Naive B cell (primary cell): Measurements from ENCODE around the gene RCOR2. TPM values are rescaled to one million over a fixed set of nuclear protein-coding genes. Genes with fewer than 3 reads are reported as not detected.
"Not testable (repeated sequence)": the region's sequence is repeated elsewhere in the genome, so short reads cannot be mapped to it uniquely, and the experiment has no call there.

Experiments used
- ATAC-seq, 2 donors: fragments of 150-1000 bp; cut with Tn5 transposase; 2 replicates each; pipeline ENCODE4 v1.10.0; 2021; ENCODE audit warnings: low read depth in 2 of 2, mild to moderate bottlenecking in 2 of 2, moderate library complexity in 2 of 2
- DNase-seq: peaks from one replicate; pipeline ENCODE4 v3.0.0; 2022
- H3K27ac Mint-ChIP-seq, 6 donors: one replicate each; pipeline ENCODE4 v1.8.0; 2020 to 2022; ENCODE audit warnings: mild to moderate bottlenecking in 6 of 6, mixed read lengths in 6 of 6, moderate library complexity in 5 of 6, inconsistent platforms in 2 of 6
- H3K27me3 Mint-ChIP-seq, 3 donors: one replicate each; pipeline ENCODE4 v1.8.0; 2021 to 2022; ENCODE audit warnings: mixed read lengths in 3 of 3, mild to moderate bottlenecking in 1 of 3
- H3K36me3 Mint-ChIP-seq, 2 donors: one replicate each; pipeline ENCODE4 v1.8.0; 2020 to 2022; ENCODE audit warnings: mixed read lengths in 2 of 2, inconsistent platforms in 1 of 2, mild to moderate bottlenecking in 1 of 2
- H3K4me1 Mint-ChIP-seq, 3 donors: one replicate each; pipeline ENCODE4 v1.8.0; 2020 to 2022; ENCODE audit warnings: mixed read lengths in 3 of 3, inconsistent platforms in 1 of 3, mild to moderate bottlenecking in 1 of 3, moderate library complexity in 1 of 3
- H3K4me3 Mint-ChIP-seq, 8 donors: one replicate each; pipeline ENCODE4 v1.8.0; 2020 to 2022; ENCODE audit warnings: mild to moderate bottlenecking in 8 of 8, mixed read lengths in 8 of 8, moderate library complexity in 8 of 8, inconsistent platforms in 2 of 8
- H3K9me3 Mint-ChIP-seq, 7 donors: one replicate each; pipeline ENCODE4 v1.8.0; 2020 to 2022; ENCODE audit warnings: mixed read lengths in 7 of 7, mild to moderate bottlenecking in 5 of 7, inconsistent platforms in 2 of 7, moderate library complexity in 1 of 7
- polyA plus RNA-seq, 6 donors: library from polyadenylated mRNA; unstranded; fragments of 300-500 nt; fragmentation: Illumina TruSeq; gene quantifications; one replicate each; pipeline ENCODE4 v1.2.3, GENCODE V29; 2021; ENCODE audit warnings: low read depth in 6 of 6

RCOR2 gene
- not detected for polyA plus RNA-seq

DNA sequence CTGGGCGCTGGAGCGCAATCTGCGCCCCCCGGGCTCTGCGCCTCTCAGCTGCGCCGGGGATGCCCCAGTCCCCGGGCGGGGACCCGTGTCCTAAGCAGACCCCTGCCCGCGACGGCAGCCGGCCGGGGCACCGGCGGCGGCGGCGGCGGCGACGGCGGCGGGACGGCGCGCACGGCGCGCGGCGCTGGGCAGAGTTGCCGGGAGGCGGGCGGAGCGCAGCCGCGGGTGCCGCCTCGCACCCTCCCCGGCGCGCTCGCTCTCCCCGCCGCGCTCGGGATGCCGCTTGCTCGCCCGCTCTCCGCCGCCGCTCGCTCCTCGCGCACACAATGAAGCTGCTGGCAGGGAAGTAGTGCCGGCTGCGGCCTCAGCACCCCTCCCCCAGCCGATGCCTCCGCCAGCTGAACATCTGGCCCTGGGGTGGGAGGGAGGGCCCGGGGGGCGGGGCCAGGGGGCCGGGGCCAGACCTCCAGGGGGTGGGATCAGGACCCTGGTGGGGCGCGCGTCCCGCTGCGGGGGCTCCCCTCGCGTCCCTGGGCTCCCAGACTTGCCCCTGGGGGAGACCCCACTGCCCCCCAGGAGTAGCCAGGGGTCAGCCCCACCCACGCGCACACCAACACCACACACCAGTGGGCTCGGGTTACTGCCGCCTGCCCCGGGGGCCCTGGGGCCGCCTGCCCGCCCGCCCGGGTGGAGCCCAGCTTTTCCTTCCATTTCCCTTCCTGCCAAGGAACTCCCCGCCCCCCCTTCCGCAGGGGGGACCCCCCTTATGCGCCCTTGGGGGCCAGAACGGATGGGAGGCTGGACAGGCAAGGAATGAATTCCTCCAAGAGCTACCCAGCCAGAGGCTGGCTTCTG, at the start of gene RCOR2:
RCOR2 (minus strand) TSS at position 328 of the 855 bp plus-strand sequence. CDS start 708 bp downstream, outside the sequence.
- H3K9me3 Mint-ChIP-seq = no peaks in the 10 kb centered on the region
- peaks cover 6 to 31% (median 16%) of the 10 kb centered on the region in 3 donors for H3K27me3 Mint-ChIP-seq
- peak within 1 kb of the TSS; percentile 72 to 88 (median 83) for H3K4me3 Mint-ChIP-seq
- peaks cover 11 to 21% (median 18%) of the 10 kb centered on the region in 3 donors for H3K4me1 Mint-ChIP-seq
- no peak within 1 kb of the TSS for H3K27ac Mint-ChIP-seq
- DNase-seq = peak; percentile 55
- no peaks in the 10 kb centered on the region for H3K36me3 Mint-ChIP-seq
- ATAC-seq = peak; percentile 55 to 60

DNA sequence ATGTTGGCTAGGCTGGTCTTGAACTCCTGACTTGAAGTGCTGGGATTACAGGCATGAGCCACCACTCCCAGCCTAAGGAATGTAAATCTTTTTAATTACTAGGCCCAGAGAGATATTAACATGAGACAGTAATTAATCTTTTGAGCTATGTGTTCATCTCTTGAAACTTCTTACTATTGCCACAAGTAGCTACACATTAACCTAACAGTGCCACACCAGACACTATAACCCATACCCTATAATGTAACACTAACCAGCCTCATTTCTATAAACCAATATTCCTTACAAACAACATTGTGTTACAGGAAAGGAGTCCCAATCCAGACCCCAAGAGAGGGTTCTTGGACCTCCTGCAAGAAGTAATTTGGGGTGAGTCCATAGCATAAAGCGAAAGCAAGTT, 49.5 kb upstream of the RCOR2 start:
- H3K27me3 Mint-ChIP-seq = peaks cover 0 to 16% (median 8%) of the 10 kb centered on the region in 3 donors
- no peaks in the 10 kb centered on the region for H3K9me3 Mint-ChIP-seq
- H3K4me3 Mint-ChIP-seq = no peak overlapping the region
- DNase-seq (no peak), ATAC-seq (no peak)
- H3K4me1 Mint-ChIP-seq = peaks cover 0 to 4% (median 0%) of the 10 kb centered on the region in 3 donors
- no peaks in the 10 kb centered on the region for H3K36me3 Mint-ChIP-seq
- peak overlapping the region in 2 of 6 donors; percentile 41 to 61 for H3K27ac Mint-ChIP-seq

DNA sequence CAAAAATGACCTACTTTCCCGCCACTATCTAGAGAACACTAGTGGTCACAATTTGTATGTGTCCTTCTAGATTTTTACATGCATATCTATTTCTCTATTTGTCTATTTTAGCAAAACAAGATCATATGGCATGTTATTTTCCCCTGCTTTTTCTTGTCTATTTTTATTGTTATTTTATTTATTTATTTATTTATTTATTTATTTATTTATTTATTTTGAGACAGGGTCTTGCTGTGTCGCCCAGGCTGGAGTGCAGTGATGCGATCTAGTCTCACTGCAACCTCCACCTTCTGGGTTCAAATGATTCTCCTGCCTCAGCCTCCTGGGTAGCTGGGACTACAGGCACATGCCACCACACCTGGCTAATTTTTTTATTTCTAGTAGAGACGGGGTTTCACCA, 46.9 kb upstream of the RCOR2 start:
- H3K27ac Mint-ChIP-seq, H3K4me3 Mint-ChIP-seq, H3K27me3 Mint-ChIP-seq, DNase-seq, H3K4me1 Mint-ChIP-seq, H3K36me3 Mint-ChIP-seq, ATAC-seq, H3K9me3 Mint-ChIP-seq: not testable (repeated sequence)

DNA sequence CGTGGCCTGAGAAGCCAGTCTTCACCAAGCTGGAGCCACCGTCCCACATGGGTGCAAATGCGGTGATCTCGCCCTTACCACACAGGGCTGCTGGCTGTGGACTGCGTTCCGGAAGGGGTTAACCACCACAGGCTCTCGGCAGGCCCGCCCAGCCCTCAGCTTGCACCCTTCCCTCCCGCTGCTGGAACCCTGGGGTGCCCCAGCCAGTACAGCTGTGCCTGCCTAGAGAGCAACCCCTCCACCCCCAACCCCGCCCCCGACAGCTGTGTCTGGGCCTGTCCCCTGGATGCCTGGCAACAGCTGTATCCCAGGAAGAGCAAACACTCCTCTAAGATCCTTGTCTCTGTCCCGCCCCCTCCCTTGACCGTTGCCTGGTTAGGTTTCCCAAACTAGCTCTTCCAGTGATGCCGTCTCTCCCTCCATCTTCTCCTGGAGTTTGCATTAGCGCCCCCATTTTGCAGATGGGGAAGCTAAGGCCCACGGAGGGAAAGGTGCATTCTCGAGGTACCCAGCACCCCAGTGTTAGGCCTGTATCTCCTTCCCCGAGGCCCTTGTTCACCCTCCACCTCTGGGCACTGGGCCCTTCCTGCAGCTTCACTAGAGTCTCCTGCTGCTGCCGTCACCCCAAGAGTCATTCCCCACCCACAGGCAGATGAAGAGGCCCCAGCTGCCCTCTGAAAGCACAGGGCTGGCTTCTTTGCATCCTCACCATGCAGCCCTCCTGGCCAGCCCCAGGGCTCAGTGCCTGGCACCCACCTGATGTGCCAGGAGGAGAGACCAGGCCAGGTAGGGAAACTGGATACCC, 44.8 kb upstream of the RCOR2 start:
- peaks cover 0 to 6% (median 0%) of the 10 kb centered on the region in 3 donors for H3K27me3 Mint-ChIP-seq
- no peaks in the 10 kb centered on the region for H3K36me3 Mint-ChIP-seq
- H3K4me1 Mint-ChIP-seq = peaks cover 0 to 4% (median 0%) of the 10 kb centered on the region in 3 donors
- ATAC-seq (no peak), DNase-seq (no peak)
- no peak overlapping the region for H3K4me3 Mint-ChIP-seq
- H3K9me3 Mint-ChIP-seq = no peaks in the 10 kb centered on the region
- no peak overlapping the region for H3K27ac Mint-ChIP-seq

DNA sequence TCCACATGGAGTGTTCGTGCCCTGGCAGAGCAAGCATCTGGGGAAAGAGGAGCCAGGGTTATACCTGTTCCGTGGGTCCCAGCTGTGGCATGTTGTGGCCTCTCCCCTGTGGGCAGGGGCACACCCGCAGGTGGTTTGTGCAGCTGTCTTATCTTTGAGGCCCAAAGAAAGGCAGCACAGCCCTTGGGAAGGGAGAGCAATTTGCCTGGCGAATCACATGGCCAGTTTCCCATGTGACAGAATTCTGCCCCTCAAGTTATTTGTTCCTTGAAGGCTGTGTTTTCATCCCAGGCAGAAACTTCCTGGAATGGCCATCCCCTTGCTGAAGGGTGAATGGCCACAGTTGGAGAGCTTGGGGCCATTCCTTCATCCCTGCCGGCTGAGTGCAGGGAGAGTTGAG, 41.0 kb upstream of the RCOR2 start:
- Mint-ChIP-seq H3K9me3 (no peaks in the 10 kb centered on the region), H3K4me1 (peaks cover 0 to 4% (median 0%) of the 10 kb centered on the region in 3 donors), H3K36me3 (peaks cover 9 to 10% of the 10 kb centered on the region in 2 donors), H3K27me3 (no peaks in the 10 kb centered on the region), H3K27ac (no peak overlapping the region), H3K4me3 (no peak overlapping the region)
- DNase-seq (no peak), ATAC-seq (no peak)

DNA sequence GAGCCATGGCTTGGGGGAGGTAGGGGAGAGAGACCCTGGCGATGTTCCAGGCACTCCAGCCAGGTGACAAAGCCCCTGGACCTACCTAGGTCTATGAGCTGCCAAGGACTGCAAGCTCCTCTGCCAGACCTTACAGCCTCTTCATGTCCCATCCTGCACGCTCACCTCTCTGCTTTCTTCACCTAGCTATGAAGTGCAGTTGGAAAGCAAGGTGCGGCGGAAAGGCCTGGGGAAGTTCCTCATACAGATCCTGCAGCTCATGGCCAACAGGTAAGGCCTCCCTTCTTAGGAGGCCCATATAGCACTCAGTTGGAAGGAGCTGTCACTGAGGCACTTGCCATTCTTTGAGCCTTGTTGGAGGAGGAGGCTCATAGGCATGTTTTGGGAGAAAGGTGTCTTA, 35.6 kb upstream of the RCOR2 start:
- Mint-ChIP-seq H3K27ac (peak overlapping the region in 2 of 6 donors; percentile 24 to 32), H3K36me3 (peaks cover 9 to 10% of the 10 kb centered on the region in 2 donors), H3K4me3 (no peak overlapping the region)

DNA sequence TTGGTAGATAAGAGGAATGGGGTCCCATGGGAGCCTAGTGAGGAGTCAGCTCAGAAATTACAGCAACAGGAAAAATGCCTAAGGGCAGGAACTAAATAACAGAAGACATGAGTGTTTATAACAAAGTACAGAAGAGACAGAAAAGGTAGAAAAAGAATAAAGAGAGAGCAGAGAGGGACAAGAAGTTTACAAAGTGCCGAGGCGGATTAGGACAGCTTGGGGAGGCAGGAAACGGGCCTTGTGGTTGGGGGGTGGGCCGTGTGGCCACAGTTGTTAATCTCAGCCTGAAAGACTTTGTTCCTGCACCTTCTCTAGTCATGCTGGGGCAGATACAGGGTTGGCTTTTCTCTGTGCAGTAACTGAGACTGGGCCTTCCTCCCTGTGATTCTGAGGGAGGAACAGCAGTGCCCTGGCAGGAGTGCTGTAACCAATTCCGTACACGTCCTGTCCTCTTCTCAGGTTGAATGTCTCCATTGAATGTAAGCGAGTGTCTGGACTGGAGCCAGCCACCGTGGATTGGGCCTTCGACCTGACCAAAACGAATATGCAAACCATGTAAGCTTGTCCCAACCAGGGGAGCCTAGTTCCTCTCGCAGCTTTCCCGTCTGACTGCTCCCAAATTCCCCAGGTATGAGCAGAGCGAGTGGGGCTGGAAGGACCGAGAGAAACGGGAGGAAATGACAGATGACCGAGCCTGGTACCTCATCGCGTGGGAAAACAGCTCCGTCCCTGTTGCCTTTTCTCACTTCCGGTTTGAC, 35.0 kb upstream of the RCOR2 start:
- ATAC-seq (no peak), DNase-seq (no peak)
- Mint-ChIP-seq H3K4me3 (peak overlapping the region in 1 of 8 donors; percentile 59), H3K27me3 (no peaks in the 10 kb centered on the region), H3K27ac (peak overlapping the region; percentile 24 to 87 (median 76)), H3K36me3 (peaks cover 9 to 10% of the 10 kb centered on the region in 2 donors), H3K4me1 (peaks cover 6 to 11% (median 10%) of the 10 kb centered on the region in 3 donors), H3K9me3 (no peaks in the 10 kb centered on the region)

More for the DNA sequence above, 35.6 kb upstream of the RCOR2 start:
- H3K27me3 Mint-ChIP-seq = no peaks in the 10 kb centered on the region
- peaks cover 6 to 11% (median 10%) of the 10 kb centered on the region in 3 donors for H3K4me1 Mint-ChIP-seq
- ATAC-seq = no peak
- no peaks in the 10 kb centered on the region for H3K9me3 Mint-ChIP-seq
- DNase-seq = no peak

DNA sequence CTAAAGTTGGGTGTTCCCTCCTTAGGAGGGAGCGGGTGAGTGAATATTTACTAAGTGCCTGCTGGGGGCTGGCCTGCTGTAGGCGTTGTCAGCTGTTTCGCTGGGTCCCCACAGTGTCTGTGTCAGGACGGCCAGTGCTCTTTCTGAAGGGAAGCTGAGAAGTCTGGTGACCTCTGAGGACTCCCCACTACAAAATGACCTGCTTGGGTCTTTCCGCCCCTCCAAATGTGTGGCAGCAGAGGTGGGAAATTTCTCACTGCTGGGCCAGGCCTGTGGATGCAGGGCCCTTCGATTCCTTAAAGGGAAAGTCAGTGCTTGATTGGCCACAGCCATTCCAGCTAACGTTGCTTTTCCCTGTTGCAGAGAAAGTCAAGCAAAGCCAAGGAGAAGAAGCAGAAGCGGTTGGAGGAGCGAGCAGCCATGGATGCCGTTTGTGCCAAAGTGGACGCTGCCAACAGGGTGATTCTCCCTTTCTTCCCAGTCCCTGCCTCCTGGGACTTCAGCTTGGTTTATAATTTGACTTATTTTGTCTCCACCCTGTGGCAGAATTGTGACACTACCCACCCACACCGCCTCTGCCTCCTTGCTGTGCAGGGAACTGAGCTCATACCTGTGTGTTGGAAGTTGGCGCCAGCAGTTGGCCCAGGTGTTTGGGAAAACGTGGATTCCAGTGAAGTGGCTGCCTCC, 28.7 kb upstream of the RCOR2 start:
- no peaks in the 10 kb centered on the region for H3K36me3 Mint-ChIP-seq
- H3K9me3 Mint-ChIP-seq = no peaks in the 10 kb centered on the region
- H3K27me3 Mint-ChIP-seq = no peaks in the 10 kb centered on the region
- peaks cover 14 to 28% (median 26%) of the 10 kb centered on the region in 3 donors for H3K4me1 Mint-ChIP-seq
- peak overlapping the region in 1 of 8 donors; percentile 3 for H3K4me3 Mint-ChIP-seq
- no peak overlapping the region for H3K27ac Mint-ChIP-seq
- ATAC-seq (peak; percentile 48 to 65), DNase-seq (peak; percentile 35)

DNA sequence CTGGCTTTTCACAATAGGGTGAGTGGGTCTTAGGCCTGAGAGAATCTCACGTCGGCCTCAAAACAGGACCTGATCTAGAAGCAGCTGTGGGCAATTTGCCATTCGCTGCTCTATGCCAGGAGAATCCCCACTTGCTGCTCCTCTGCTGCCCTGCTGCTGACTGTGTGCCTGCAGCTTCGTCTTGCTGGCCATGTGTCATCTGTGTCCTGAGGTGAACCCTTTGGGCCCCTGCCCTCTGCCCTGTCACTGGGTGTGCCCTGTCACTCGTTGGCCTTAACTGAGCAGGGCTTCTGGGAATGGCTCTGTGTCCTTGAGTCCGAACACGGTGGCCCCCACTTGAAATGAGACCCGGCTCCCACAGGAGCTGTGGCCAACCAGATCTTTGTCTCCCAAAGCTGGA, 28.0 kb upstream of the RCOR2 start:
- Mint-ChIP-seq H3K4me1 (peaks cover 19 to 34% (median 32%) of the 10 kb centered on the region in 3 donors), H3K4me3 (peak overlapping the region in 1 of 8 donors; percentile 15)
- DNase-seq = no peak

DNA sequence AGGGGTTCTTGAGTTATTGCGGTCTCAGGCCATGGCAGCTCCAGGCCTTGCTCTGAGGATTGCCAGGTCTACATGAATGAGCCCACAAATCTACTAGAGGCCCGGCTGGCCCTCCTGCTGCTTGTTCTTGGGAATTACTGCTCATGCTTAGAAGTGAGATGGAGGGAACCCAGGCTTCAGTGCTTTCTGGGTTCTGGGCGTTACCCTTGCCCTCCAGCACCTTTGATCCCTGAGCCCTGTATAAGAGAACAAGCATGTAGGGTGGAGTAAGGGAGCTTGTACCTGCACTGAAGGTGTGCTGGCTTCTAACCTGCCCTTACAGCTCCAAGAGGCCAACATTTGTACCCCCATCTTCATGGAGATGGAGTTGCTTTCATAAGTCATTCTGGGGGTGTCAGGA, 25.8 kb upstream of the RCOR2 start:
- peak overlapping the region in 3 of 8 donors; percentile 12 to 68 (median 30) for H3K4me3 Mint-ChIP-seq
- H3K27ac Mint-ChIP-seq = peak overlapping the region in 1 of 6 donors; percentile 28
- peaks cover 33 to 48% (median 47%) of the 10 kb centered on the region in 3 donors for H3K4me1 Mint-ChIP-seq
- no peaks in the 10 kb centered on the region for H3K9me3 Mint-ChIP-seq
- no peak for DNase-seq
- H3K27me3 Mint-ChIP-seq = no peaks in the 10 kb centered on the region
- H3K36me3 Mint-ChIP-seq = no peaks in the 10 kb centered on the region
- ATAC-seq = no peak

More for the DNA sequence above, 28.0 kb upstream of the RCOR2 start:
- H3K27me3 Mint-ChIP-seq = no peaks in the 10 kb centered on the region
- peak overlapping the region in 1 of 6 donors; percentile 57 for H3K27ac Mint-ChIP-seq
- no peak for ATAC-seq
- H3K36me3 Mint-ChIP-seq = no peaks in the 10 kb centered on the region
- no peaks in the 10 kb centered on the region for H3K9me3 Mint-ChIP-seq

DNA sequence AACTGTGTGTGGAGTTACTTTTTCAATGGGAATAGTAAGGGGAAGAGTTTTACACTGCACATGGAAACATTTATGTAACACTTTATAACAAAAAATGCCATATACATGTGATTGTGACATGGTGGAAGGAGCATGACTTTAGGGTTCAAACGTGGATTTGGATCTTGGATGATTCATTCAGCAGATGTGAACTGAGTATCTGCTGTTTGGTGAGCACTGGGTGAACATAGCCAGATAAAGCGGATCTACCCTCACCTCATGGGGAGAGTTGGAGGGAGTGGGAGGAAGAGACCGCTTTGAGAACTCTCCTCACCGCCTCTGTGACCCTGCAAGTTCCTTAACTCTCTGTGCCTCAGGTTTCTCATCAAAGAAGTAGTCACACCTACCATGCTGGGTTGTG, 24.9 kb upstream of the RCOR2 start:
- no peaks in the 10 kb centered on the region for H3K9me3 Mint-ChIP-seq
- H3K27me3 Mint-ChIP-seq = no peaks in the 10 kb centered on the region
- H3K4me3 Mint-ChIP-seq = peak overlapping the region in 1 of 8 donors; percentile 88
- DNase-seq (no peak), ATAC-seq (no peak)
- H3K4me1 Mint-ChIP-seq = peaks cover 33 to 49% (median 47%) of the 10 kb centered on the region in 3 donors
- H3K27ac Mint-ChIP-seq = peak overlapping the region in 5 of 6 donors; percentile 34 to 89 (median 64)
- no peaks in the 10 kb centered on the region for H3K36me3 Mint-ChIP-seq

DNA sequence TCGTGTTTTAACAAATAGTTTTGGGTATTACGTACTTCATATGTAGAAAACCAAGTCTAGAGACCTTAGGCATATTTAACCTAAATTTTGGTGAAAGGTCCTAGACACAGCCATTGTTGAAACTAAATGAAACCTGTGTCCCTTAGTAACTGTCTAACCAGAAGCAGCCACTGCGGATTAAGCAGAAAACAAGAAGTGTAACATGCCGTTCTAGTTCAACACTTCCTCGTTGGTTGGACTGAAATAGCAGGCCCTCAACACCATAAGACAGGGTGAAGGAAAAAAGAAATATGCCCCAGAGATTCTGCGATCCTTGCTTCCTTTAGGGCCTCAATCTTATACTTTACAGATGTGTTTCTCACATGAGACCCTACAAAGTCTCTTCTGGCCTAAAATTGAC, 23.8 kb upstream of the RCOR2 start:
- peak; percentile 49 for DNase-seq
- Mint-ChIP-seq H3K36me3 (no peaks in the 10 kb centered on the region), H3K9me3 (no peaks in the 10 kb centered on the region), H3K4me1 (peaks cover 36 to 49% (median 47%) of the 10 kb centered on the region in 3 donors), H3K27ac (peak overlapping the region; percentile 59 to 93 (median 89)), H3K4me3 (peak overlapping the region; percentile 35 to 93 (median 90)), H3K27me3 (no peaks in the 10 kb centered on the region)
- ATAC-seq = peak; percentile 29 to 38
